GM21576 (cell line): ENCODE results near the gene NUCB1.
"Not testable (repeated sequence)": the region's sequence is repeated elsewhere in the genome, so short reads cannot be mapped to it uniquely, and the experiment has no call there.

Experiments
- ATAC-seq: cut with Tn5 transposase; IDR thresholded peaks from one replicate; pipeline ENCODE4 v1.9.1; 2021; ENCODE audit warnings: mild to moderate bottlenecking, moderate library complexity; ENCODE audit not compliant: unreplicated experiment

NUCB1 gene

DNA sequence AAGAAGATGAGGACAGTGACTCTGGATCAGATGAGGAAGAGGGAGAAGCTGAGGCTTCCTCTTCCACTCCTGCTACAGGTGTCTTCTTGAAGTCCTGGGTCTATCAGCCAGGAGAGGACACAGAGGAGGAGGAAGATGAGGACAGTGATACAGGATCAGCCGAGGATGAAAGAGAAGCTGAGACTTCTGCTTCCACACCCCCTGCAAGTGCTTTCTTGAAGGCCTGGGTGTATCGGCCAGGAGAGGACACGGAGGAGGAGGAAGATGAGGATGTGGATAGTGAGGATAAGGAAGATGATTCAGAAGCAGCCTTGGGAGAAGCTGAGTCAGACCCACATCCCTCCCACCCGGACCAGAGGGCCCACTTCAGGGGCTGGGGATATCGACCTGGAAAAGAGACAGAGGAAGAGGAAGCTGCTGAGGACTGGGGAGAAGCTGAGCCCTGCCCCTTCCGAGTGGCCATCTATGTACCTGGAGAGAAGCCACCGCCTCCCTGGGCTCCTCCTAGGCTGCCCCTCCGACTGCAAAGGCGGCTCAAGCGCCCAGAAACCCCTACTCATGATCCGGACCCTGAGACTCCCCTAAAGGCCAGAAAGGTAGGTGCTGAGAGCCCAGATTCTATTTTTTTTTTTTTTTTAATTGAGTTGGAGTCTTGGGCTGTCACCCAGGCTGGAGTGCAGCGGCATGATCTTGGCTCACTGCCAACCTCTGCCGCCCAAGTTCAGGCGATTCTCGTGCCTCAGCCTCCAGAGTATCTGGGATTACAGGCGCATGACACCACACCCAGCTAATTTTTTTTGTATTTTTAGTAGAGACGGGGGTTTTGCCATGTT lies 25.6 kb upstream of the NUCB1 start:
- no peak for ATAC-seq

GRCh38 chr19:48876043-48876981 lies 23.8 kb upstream of the NUCB1 start:
- ATAC-seq: not testable (repeated sequence)

GRCh38 chr19:48877855-48878195 lies 22.3 kb upstream of the NUCB1 start:
- ATAC-seq: no peak

DNA sequence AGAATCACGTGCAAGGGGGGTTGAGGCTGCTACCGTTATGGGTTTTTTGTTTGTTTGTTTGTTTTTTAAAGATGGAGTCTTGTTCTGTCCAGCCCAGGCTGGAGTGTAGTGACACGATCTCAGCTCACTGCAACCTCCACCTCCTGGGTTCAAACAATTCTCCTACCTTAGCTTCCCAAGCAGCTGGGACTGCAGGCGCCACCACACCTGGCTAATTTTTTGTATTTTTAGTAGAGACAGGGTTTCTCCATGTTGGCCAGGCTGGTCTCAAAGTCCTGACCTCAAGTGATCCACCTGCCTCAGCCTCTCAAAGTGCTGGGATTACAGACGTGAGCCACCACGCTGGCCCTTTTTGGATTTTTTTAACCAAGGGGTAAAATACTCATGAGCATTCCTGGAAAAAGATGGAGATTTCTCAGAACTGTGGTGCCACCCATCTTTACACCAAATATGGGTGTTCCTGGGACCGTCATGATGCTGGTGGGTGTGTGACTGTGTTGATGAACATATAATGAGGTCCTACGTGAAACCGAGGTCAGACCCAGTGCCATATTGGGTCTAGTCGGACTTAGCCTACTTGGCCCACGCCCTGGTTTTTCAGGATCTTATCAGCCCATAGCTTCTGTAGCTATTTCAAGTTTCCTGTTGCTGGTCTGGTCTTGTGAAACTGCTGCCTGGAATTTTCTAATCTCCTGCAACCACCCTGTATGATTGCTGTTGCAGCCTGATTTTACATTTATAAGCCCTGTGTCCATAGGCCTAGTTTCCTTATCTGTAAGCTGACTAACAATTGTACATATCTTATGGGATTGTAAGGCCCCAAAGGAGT lies 21.7 kb upstream of the NUCB1 start:
- ATAC-seq: no peak

DNA sequence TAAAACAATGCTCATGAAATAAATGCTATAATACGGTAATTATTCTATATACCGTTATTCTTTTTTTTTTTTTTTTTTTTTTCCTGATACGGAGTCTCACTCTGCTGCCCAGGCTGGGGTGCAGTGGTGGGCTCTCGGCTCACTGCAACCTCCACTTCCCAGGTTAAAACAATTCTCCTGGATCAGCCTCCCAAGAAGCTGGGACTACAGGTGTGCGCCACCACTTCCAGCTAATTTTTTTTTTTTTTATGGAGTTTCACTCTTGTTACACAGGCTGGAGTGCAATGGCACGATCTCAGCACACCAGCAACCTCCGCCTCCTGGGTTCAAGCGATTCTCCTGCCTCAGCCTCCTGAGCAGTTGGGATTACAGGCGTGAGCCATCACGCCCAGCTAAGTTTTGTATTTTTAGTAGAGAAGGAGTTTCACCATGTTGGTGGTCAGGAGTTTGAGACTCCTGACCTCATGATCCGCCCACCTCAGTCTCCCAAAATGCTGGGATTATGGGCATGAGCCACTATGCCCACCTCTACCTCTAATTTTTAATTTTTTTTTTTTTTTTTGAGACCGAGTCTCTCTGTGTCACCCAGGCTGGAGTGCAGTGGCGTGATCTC lies 21.0 kb upstream of the NUCB1 start:
- no peak for ATAC-seq

GRCh38 chr19:48879696-48880095 lies 20.4 kb upstream of the NUCB1 start:
- ATAC-seq: not testable (repeated sequence)

DNA sequence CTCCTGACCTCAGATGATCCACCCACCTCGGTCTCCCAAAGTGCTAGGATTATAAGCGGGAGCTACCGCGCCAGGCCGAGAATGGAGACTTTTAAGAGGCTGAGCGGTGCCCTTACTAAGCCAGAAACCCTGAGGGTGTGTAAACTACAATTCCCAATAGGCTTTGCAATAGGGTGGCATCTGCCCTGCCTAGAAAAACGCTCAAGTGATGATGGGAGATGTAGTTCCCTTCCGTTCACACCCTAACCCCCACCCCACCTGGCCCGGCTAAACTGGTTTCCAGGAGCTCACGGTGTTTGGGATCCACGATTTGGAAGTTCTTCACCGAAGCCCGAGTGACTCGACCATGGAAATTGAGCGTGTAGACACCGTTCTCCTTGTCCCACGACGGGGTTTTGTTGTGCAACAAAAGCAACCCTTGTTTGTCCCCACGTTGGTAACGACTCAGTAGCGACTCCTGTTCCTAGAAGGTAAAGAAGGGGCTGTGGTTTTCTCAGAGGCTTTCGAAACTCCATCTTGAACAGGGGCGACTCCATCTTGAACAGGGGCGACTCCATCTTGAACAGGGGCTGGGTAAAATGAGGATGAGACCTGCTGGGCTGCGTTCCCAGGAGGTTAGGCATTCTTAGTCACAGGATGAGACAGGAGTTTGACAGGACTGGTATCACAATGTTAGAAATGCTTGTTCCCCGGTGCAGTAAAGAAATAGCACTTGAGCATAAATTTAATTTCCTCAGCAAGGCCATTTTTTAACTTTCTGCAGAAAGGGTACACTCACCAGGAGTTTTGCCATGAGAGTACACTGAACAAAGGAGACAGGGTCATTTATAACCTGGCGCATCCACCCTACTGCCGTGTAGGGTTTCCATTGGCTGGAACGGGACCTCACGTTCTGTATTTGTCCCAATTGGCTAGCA lies 18.1 kb upstream of the NUCB1 start:
- ATAC-seq: no peak

DNA sequence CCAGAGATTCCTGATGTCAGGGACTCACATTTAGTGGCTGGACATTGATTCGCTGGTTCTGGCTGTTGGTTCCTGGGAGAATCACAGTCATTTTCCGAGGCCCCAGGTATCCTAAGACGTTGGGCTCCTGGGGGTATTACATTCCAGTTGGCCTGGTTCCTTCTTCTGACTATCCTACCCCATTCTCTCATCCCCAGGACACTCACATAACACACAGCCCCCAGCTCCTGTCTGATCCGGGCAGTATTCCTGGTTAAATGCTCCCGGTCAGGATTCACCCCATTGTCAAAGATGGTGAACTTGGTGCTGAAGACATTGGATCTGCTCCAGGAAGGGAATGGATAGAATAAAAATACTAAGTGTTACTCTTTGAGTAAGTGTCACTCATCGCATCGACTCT lies 16.4 kb upstream of the NUCB1 start:
- no peak for ATAC-seq

DNA sequence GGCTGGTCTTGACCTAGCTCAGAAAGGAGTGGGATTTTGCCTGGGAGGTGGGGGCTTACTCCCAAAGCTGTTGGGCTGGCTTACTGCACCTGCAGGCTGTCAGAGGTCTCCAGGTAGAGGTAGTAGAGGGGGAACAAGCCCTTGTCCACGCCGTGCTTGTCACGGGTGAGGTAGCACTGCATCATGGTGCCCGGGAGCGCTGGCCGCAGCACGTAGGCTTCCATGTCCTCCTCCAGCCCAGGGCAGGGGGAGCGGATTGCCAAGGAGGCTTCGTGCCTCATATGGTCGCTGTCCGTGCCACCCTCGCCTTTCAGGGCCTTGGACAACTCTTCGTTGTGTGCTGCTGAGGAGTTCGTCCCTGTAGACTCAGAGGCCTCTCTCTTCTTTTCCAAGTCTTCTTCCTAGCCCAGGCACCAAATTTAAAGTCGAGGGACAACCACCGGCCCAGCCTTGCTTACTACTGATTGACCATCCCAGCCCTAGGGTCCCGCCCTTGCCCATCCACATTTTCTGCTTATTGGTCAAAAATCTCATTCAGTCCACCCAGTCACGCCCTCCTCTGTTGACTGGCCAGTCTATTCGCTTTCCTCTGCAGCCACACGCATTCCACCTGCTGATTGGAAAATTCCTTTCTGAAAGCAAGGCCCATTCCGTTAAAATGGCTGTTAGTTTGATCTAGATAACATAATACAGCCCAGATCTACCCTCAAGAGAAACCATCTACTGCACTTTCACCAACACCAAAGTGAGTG lies 12.1 kb upstream of the NUCB1 start:
- no peak for ATAC-seq

GRCh38 chr19:48889496-48889895 lies 10.6 kb upstream of the NUCB1 start:
- ATAC-seq: not testable (repeated sequence)

DNA sequence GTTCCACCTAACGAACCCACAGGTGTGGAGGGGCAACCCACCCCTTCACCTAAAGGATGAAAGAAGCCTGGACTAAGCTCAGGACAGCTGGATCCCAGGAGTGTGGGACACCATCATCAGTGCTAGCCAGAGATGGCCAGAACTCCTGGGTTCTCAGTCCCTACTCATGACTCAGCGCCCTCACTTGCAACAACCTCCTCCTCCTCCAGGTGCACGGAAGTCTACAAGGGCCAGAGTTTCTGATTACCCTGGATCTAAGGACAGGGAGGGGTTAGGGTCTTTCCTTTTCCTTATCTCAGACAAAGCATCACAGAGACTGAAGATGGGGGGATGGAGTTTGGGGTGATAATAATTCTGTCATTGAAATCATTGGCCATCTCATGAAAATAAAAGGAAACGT lies 9.6 kb upstream of the NUCB1 start:
- ATAC-seq: no peak

DNA sequence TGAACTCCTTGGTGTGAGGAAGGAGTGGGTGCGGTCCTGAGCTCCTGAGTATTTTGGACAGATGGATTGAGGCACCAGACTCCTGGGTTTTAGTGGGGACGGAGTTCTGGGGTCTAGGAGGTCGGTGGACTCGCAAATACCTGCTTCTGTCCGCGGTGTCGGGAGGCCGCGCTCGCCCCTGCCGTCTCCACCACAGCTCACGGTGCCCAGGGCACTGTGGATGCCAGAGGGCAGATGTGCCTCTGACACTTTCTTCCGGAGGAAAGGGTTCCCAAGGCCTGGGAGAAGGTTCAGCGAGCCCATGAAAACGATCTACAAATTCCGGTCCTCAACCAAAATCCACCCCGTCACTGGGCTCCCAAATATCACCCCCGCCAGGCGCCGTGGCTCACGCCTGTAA lies 4.9 kb upstream of the NUCB1 start:
- ATAC-seq: no peak

DNA sequence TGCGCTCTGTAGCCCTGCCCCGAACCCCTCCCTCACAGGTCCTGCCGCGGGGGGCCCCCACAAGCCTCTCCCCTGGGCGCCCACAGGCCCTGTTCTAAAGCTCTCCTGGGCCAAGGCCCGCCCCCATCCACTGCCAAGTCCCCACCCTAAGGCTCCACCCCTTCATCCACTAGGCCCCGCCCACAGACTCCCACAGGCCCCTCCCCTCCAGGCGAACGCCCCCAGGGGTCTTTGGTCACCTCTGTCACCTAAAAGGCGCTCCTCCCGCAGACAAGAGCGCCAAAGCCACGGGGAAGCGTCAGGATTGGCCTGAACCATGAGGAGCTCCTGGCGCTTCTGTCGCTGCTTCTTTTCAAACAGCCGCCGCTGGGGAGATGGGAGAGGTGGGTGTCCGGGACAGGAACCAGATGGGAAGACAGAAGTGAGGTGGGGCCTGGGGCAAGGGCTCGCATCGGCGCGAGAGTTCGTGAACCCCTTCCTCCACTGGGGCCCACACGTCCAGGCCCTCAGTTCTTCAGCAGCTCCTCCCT lies 3.9 kb upstream of the NUCB1 start:
- no peak for ATAC-seq

GRCh38 chr19:48897181-48897580 lies 2.9 kb upstream of the NUCB1 start:
- no peak for ATAC-seq

DNA sequence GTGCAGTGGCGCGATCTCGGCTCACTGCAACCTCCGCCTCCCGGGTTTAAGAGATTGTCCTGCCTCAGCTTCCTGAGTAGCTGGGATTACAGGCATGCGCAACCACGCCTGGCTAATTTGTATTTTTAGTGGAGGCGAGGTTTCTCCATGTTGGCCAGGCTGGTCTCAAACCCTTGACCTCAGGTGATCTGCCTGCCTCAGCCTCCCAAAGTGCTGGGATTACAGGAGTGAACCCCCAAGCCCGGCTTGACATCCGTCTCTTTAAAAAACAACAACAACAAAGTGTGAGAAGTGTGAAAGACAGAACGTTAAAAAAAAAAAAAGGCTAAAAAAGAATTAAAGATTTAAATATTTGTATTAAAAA lies 744 bp upstream of the NUCB1 start:
- ATAC-seq: not testable (repeated sequence)

DNA sequence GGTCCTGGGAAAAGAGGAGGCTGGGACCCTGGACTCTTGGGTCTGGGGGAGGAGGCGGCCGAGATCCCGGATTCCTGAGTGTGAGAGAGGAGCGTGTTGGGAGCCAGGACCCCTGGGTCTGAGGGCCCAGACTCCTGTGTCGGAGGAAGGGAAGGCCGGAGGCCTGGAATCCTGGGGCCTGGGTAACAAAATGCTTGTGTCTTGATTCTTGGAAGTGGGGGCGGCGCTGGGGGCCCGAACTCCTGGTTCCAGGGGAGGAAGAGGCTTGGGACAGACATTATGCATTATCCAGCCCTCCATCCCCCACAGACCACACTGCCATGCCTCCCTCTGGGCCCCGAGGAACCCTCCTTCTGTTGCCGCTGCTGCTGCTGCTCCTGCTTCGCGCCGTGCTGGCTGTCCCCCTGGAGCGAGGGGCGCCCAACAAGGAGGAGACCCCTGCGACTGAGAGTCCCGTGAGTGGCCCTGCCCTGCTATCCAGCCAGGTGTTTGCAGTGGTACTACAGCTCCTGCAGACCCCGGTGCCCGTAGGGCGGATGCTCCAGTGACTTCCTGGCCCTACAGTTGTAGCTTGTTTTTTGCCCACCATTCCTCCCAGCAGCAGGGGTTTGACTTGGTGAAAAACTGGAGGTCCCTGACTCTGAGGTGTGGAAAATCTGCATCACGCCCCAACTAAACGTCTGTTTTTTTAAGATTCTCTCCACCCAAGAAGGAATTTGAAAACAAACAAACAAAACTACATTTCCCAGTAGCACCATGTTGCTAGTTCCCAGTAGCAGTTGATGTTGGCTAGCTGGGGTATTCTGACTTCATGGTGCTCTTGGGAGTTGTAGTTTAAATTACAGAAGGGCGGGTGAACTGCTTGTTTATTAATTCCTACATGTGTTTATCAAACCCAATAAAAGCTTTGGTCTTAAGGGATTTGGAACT lies 630 bp downstream of the NUCB1 start:
- ATAC-seq: no peak

DNA sequence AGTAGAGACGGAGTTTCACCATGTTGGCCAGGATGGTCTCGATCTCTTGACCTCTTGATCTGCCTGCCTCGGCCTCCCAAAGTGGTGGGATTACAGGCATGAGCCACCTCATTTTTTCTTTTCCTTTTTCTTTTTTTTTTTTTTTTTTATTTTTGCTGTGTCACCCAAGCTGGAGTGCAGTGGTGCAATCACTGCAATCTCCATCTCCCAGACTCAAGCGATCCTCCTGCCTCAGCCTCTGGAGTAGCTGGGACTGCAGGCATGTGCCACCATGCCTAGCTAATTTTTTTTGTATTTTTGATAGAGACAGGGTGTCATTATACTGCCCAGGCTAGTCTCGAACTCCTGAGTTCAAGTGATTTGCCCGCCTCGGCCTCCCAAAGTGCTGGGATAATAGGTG lies 2.2 kb downstream of the NUCB1 start:
- ATAC-seq: not testable (repeated sequence)

DNA sequence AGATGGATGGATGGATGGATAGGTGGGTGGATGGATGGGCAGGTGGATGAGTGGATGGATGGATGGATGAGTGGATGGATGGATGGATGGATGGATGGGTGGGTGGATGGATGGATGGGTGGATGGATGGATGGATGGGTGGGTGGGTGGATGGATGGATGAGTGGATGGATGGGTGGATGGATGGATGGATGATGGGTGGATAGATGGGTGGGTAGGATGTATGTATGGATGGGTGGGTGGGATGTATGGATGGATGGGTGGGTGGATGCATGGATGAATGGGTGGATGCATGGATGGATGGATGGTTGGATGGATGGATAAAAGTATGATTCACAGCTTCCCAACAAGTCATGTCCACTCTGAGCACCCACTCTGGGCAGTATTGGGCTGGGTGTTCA lies 3.7 kb downstream of the NUCB1 start:
- ATAC-seq: not testable (repeated sequence)
